A204.1 (cell line): ENCODE data around the gene KLF12.

Experiments
- FAIRE-seq: peaks from 2 replicates; lab custom pipeline; 2012; peaks lifted over from hg19 to GRCh38; lab: Jason Lieb, UNC

Gene KLF12

DNA sequence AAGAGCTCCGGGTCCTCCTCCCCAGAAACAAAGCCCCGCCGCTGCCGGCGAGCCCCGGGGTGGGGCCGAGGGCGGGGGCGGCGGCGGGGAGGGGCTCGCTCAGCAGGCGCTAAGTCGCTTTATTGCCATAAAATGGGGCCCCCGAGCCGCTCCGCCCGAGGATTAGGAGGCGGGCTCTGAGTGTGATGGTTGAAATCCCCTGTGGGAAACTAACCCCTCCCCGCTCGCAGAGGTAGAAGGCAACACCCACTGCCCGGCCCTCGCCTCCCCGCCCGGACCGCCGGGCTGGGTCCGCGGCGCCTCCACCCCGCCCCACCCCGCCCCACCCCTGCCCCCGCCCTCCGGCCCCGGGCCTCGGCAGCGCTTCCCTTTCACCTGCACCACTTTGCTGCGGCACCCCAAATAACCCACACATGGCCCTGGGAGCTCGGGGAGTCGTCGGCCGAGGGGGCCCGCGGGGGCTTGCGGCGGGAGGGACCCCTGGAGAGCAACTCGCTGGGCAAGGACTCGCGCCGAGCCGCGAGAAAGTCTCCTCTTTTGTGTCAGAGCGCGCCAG lies at the start of gene KLF12:
Gene KLF12 (minus strand): TSS at position 184 of the 556 bp plus-strand sequence.
- FAIRE-seq: no peak

- FAIRE-seq: no peak
These were observed 48.3 kb upstream of the KLF12 start for GRCh38 chr13:74182491-74182890.

GRCh38 chr13:74174810-74175209 lies 40.6 kb upstream of the KLF12 start:
- FAIRE-seq: no peak

GRCh38 chr13:74173822-74174221 lies 39.6 kb upstream of the KLF12 start:
- FAIRE-seq: no peak

DNA sequence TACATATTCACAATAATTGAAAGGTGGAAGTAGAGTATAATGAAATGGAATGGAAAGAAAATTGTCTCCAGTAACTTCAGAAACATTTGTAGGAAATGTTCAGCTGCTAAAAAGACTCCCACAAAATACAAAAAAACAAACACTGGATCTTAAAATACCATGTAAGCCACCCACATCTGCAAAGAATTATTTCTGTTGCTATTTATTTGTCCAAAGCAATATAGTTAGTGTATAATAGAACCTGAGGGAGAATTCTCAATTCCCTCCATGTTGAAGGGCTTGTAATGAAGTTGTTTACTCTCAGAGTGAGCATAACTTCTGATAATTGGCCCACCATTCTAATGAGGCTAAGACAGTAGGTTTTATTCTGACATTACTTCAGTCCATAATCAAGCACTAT lies 37.4 kb upstream of the KLF12 start:
- no peak for FAIRE-seq

GRCh38 chr13:74169676-74170075 lies 35.5 kb upstream of the KLF12 start:
- no peak for FAIRE-seq

- no peak for FAIRE-seq
These were observed 34.1 kb upstream of the KLF12 start for GRCh38 chr13:74168263-74168675.

- FAIRE-seq: no peak
These were observed 32.2 kb upstream of the KLF12 start for GRCh38 chr13:74166261-74167004.

GRCh38 chr13:74162782-74163181 lies 28.6 kb upstream of the KLF12 start:
- no peak for FAIRE-seq

DNA sequence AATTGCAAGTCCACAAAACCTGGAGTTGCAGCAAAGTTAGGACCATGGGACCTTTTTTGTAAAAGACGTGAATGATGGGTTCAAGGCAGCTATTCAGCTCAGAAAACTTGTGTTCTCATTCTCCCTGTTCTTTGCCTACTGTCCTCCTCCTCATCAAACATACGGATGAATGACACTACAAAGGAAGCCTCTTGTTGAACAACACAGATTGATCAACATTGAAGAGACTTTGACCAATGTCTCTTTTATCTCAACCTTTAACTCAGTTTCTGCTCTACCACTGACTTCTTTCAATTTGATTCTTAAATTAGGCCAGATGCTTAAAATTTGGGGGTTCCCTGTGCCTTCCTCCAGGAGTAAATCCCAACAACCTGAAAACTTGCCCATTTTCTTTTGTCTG lies 27.9 kb upstream of the KLF12 start:
- FAIRE-seq: no peak

DNA sequence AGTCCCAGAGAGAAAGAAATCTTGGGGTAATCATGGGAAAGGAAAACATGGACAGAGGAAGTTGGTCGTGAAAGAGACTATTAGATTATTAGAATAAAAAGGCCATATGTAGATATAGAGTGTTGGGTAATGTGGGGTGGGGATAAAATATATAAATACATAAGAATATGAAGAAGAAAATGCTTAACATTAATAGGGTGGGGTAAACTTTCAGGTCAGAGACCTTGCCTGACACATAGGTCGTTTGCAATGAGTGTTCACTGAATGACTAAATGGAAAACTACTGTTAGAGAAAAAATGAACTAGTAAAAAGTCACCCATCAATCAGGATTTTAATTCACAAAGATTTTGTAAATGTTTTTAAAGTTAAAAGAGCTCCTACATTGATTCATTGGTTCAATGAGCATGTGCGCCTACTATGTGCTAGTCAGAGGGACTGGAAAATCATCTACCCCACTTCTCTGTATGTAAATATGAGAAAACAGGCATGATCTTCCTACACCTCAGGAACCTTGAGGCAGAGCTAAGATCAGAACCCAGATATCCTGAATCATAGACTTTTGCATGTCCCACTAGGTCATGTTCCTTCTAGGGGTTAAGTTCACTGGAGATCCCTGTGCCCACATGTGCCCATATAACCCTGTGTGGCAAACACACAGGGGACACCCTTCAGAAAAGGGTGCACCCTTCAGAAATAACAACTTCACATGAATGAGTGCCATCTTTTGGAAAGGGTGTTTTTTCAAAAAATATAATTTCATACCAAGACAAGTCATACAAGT lies 24.6 kb upstream of the KLF12 start:
- FAIRE-seq: no peak

DNA sequence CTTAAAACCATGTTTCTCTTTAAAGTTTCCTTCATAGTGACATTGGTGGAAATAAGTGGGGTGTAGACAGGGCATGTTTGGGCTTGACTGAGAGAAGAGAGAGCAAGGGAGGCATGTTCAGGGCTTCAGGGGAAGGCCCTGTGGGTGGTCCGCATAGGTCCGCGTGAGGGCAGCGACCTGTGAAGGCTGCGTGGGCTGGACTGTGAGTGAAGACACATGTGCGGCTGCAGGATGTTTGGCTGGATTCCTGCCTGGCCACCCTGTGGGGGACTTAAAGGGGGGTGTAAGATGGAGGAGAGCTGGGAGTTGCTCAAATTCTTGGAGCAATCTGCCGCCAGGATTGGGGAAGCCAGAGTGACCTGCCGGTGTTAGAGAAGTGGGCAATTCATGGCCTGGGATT lies 23.8 kb upstream of the KLF12 start:
- no peak for FAIRE-seq

GRCh38 chr13:74154981-74155380 lies 20.8 kb upstream of the KLF12 start:
- FAIRE-seq: no peak

DNA sequence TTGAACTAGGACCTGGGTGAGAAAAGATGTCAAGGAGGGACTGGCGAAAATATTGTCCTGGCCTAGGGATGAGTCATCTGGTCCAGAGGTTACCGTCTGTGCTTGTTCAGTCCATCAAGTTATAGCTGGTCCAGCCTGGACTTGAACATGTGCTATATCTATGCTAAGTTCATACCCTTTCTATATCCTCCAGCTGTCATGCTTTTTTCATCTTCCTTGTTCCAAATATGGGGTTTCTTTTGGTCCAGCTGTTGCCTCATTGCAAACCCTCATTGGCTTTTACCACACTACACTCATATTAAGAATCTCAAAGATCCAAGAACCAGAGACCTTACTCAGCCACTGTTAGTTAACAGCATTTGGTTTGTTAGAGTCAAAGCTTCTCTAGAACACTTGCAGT lies 19.1 kb upstream of the KLF12 start:
- FAIRE-seq: no peak

GRCh38 chr13:74151859-74152258 lies 17.7 kb upstream of the KLF12 start:
- FAIRE-seq: no peak

- no peak for FAIRE-seq
These were observed 14.1 kb upstream of the KLF12 start for GRCh38 chr13:74148352-74148751.

GRCh38 chr13:74145249-74145975 lies 11.2 kb upstream of the KLF12 start:
- FAIRE-seq: no peak

GRCh38 chr13:74144269-74144668 lies 10.1 kb upstream of the KLF12 start:
- FAIRE-seq: no peak

- no peak for FAIRE-seq
These were observed 8.1 kb upstream of the KLF12 start for GRCh38 chr13:74142257-74142656.

DNA sequence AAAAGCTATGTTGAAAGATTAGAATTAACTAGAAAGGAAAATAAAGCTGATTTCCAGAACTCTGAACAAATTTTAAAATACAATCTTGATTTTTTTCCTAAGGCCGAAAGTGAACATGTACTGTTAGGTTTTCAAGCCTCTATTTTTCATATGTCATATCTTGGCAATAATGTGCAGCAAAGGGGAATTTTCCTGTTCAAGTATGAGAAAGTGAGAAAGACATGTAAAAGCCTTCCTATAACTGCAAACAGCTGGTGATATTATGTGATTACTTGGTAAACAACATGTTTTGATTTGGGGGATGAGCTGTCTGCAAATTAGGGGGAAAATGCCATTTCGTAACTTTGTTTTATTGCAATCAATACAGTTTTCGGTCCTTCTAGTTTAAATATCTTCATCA lies 4.0 kb upstream of the KLF12 start:
- FAIRE-seq: no peak

GRCh38 chr13:74136084-74136658 lies 2.0 kb upstream of the KLF12 start:
- FAIRE-seq: no peak

- FAIRE-seq: no peak
These were observed 1.3 kb upstream of the KLF12 start for GRCh38 chr13:74135326-74136083.
